AG04450 (cell line): ENCODE results near the gene HAT1. TPM values are rescaled to one million over a fixed set of nuclear protein-coding genes. Genes with fewer than 3 reads are reported as not detected.

Experiments used
- CTCF ChIA-PET: fragments of 300-600, 350-600 bp; formaldehyde crosslinking; extraction: SDS; loops from one replicate; lab custom pipeline; 2022; ENCODE audit warnings: antibody characterized with exemption, inconsistent platforms; lab: Charles Lee
- POLR2A ChIA-PET: fragments of 350-600 bp; formaldehyde crosslinking; extraction: SDS; loops from one replicate; lab custom pipeline; 2021; ENCODE audit warnings: antibody characterized with exemption, inconsistent platforms; lab: Yijun Ruan, JAX
- DNase-seq: peaks from one replicate; pipeline ENCODE4 v3.0.0-alpha.2; 2011; ENCODE audit warnings: low read depth, low spot score
- H3K27ac ChIP-seq: one replicate; pipeline ENCODE4 v1.5.1; 2012; ENCODE audit warnings: low read depth, low read length, control low read depth
- H3K27me3 ChIP-seq: one replicate; pipeline ENCODE4 v1.6.0; 2012; ENCODE audit warnings: low read length; ENCODE audit not compliant: control insufficient read depth, insufficient read depth
- H3K4me3 ChIP-seq: 2 replicates; pipeline ENCODE4 v1.5.1; 2011; ENCODE audit warnings: mild to moderate bottlenecking, low read depth, low read length, control low read depth
- H3K9me3 ChIP-seq: 2 replicates; pipeline ENCODE4 v1.5.1; 2012; ENCODE audit warnings: low read length; ENCODE audit not compliant: control insufficient read depth, insufficient read depth
- polyA plus RNA-seq: library from polyadenylated mRNA; depleted of rRNA; stranded (reverse); fragments of >200 nt; gene quantifications from 2 replicates; pipeline ENCODE4 v1.2.3, GENCODE V29; 2011
- TF ChIP-seq, protein P1 (sequence below): IDR thresholded peaks from 2 replicates; pipeline ENCODE4 v1.5.1; 2011; ENCODE audit warnings: low read depth, low read length, control low read depth, inconsistent platforms

Gene HAT1
- polyA plus RNA-seq, 1 experiment: 56.0 TPM

DNA sequence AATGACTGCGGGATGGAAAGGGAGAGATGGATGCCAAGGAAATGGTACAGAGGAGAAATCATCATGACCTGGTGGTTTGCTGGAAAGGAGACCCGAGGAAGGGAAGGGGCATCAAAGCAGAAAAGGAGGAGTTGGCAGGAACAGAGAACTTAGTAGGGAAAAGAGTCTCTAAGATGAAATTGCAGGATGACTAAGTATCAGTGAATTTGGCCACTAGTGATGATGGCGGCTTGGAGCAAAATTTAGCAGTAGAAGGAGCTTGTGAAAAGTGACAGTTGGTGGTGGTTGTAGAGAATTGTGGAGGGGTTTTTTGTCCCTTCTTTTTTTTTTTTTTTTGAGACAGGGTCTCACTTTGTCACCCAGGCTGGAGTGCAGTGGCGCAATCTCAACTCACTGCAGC is 87.6 kb downstream of the HAT1 start:
- ChIA-PET POLR2A (interaction anchor here (0.7 kb wide), 1 partner anchor 40 kb away, joined by 6 read pairs; no protein-coding TSS in a partner anchor), CTCF (interaction anchor here (0.6 kb wide), 1 partner anchor 165 kb away, joined by 5 read pairs; no protein-coding TSS in a partner anchor)
- TF ChIP-seq, protein P1, sequence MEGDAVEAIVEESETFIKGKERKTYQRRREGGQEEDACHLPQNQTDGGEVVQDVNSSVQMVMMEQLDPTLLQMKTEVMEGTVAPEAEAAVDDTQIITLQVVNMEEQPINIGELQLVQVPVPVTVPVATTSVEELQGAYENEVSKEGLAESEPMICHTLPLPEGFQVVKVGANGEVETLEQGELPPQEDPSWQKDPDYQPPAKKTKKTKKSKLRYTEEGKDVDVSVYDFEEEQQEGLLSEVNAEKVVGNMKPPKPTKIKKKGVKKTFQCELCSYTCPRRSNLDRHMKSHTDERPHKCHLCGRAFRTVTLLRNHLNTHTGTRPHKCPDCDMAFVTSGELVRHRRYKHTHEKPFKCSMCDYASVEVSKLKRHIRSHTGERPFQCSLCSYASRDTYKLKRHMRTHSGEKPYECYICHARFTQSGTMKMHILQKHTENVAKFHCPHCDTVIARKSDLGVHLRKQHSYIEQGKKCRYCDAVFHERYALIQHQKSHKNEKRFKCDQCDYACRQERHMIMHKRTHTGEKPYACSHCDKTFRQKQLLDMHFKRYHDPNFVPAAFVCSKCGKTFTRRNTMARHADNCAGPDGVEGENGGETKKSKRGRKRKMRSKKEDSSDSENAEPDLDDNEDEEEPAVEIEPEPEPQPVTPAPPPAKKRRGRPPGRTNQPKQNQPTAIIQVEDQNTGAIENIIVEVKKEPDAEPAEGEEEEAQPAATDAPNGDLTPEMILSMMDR: no peak

DNA sequence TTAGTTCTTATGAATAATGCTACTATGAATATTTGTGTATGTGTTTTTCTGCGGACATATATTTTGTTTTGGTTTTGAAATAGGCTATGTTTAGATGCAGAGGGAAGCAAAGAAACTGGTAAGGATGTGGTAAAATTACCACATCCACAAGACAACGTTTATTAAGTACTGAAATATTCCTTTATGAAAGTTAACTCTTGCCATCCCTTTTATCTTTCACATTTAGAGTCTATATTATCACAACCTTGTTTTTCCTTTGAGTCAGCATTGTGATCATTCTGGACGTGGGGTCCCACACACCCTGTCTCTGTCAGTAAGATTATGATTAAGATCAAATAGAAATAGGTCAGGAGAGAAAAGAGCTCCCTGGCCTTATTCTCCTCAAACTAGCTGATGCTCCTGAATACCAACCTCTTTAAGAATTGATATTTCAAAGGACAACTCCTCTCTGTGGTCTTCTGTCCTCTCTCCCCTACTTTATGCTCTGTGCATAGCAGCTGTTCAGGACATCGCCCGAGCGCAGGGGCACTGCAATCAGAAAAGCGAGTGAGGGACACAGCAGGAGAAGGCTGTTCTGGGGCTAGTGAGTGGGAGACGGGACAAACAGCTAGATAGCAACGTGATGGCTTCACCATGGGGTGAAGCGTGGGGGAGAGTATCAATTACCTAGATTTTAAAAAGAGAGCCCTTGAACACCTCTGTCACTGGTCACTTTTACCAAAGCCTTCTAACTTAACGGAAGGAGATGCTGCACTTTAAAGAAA is 89.7 kb downstream of the HAT1 start:
- ChIA-PET CTCF (interaction anchor here (0.6 kb wide), 1 partner anchor 199 kb away, joined by 3 read pairs; no protein-coding TSS in a partner anchor), POLR2A (no interaction called here)
- H3K9me3 ChIP-seq: no peaks in the 10 kb centered on the region; the same call in 1 of the 2 replicates
- no peak overlapping the region for H3K4me3 ChIP-seq
- no peak overlapping the region for H3K27ac ChIP-seq
- DNase-seq: no peak
- H3K27me3 ChIP-seq: no peaks in the 10 kb centered on the region
- TF ChIP-seq, protein P1: no peak

More for the DNA sequence above, 87.6 kb downstream of the HAT1 start:
- Histone ChIP-seq H3K27me3 (no peaks in the 10 kb centered on the region), H3K27ac (no peak overlapping the region), H3K9me3 (no peaks in the 10 kb centered on the region; the same call in 1 of the 2 replicates), H3K4me3 (no peak overlapping the region)
- no peak for DNase-seq

DNA sequence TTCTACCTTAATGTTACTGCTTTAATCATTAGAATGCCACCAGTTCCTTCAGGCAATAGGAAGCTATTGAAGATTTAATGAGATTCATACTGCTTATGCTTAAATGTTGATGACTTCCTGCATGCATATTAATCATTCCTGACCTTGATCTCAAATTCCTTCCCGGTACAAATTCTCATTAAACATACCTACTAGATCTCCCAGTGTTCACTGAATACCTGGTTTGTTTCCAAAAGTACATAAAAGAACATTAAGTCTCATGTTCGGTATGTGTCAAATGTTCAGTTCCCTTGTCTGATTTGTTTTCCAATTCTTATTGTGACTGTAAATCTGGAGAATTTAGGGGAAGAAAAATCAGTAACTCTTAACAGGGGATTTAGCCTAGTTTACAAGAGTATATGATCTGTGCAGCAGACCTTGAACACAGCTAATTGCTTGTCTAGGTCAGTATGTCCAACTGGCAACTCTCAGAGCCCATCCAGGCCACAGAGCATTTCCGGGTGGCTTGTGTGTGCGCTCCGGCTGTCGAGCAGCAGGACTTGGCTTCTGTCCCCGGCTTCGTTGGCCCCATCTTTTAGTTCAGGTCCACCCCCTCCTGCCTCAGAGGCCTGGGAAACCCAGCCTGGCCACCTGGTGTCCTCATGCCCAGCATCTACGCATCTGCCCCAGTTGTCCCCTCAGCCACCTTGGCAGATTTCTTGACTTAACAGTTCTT is 90.6 kb downstream of the HAT1 start:
- H3K27me3 ChIP-seq: no peaks in the 10 kb centered on the region
- no peaks in the 10 kb centered on the region; the same call in 1 of the 2 replicates for H3K9me3 ChIP-seq
- DNase-seq: no peak
- H3K27ac ChIP-seq: no peak overlapping the region
- ChIA-PET POLR2A (no interaction called here), CTCF (interaction anchor here (0.6 kb wide), 1 partner anchor 200 kb away, joined by 3 read pairs; no protein-coding TSS in a partner anchor)
- H3K4me3 ChIP-seq: no peak overlapping the region
- TF ChIP-seq, protein P1: no peak

DNA sequence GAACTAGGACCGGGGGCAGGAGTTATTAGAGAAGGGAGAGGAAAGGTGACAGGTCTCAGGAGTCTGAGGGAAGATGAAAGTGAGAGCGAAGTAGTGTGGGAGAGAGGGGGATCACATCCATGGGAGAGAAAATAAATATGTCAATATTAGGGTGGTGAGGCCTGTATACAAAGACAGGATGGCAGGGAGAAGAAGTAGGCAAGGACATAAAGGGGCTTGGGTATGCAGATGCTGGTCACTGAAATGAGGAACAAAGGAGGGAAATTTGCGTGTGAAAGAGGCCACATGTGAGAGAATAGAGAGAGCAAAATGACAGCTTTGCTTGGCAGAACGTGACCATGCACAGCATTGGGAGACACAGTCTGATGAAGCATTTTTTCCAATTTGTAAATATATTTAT is 91.1 kb downstream of the HAT1 start:
- ChIA-PET CTCF (no interaction called here), POLR2A (no interaction called here)
- H3K27ac ChIP-seq: no peak overlapping the region
- no peaks in the 10 kb centered on the region for H3K27me3 ChIP-seq
- no peaks in the 10 kb centered on the region; the same call in 1 of the 2 replicates for H3K9me3 ChIP-seq
- TF ChIP-seq, protein P1: no peak
- H3K4me3 ChIP-seq: no peak overlapping the region
- no peak for DNase-seq
